Transverse colon (tissue), 4 donors: ENCODE results near the gene WLS. TPM values are rescaled to one million over a fixed set of nuclear protein-coding genes. Genes with fewer than 3 reads are reported as not detected.

Experiments used
- DNase-seq: peaks from one replicate; pipeline ENCODE4 v3.0.0-alpha.2; 2019
- H3K27ac ChIP-seq, 4 donors: fragments of 200-600 bp; sonication (generic); 2 replicates each; pipeline ENCODE4 v1.5.1; 2016 to 2018; ENCODE audit warnings: inconsistent platforms in 4 of 4
- H3K27me3 ChIP-seq: fragments of 200-600 bp; sonication (generic); 2 replicates; pipeline ENCODE4 v1.5.1; 2017; ENCODE audit warnings: inconsistent platforms
- H3K36me3 ChIP-seq, 4 donors: fragments of 200-600 bp; sonication (generic); 2 replicates each; pipeline ENCODE4 v1.5.1; 2017 to 2019; ENCODE audit warnings: inconsistent platforms in 4 of 4
- H3K4me1 ChIP-seq, 4 donors: fragments of 200-600 bp; sonication (generic); 2 replicates each; pipeline ENCODE4 v1.5.1; 2017 to 2020; ENCODE audit warnings: inconsistent platforms in 4 of 4
- H3K4me3 ChIP-seq, 4 donors: fragments of 200-600 bp; sonication (generic); 1 replicate in 1 of 4; 2 replicates in 3 of 4; pipeline versions ENCODE4 v1.5.1 to v1.6.1; 2017 to 2019; ENCODE audit warnings: inconsistent platforms in 4 of 4
- H3K9me3 ChIP-seq, 2 donors: fragments of 200-600 bp; sonication (generic); 2 replicates each; pipeline ENCODE4 v1.5.1; 2017 to 2019; ENCODE audit warnings: inconsistent platforms in 2 of 2
- EP300 ChIP-seq: sonication (generic); formaldehyde crosslinking; IDR thresholded peaks from one replicate; pipeline ENCODE4 v1.6.1; 2017; ENCODE audit warnings: antibody characterized with exemption, low read depth
- POLR2A ChIP-seq: fragments of 450-650 bp; IDR thresholded peaks from one replicate; pipeline ENCODE4 v1.6.1; 2016; ENCODE audit warnings: antibody characterized with exemption, mild to moderate bottlenecking, moderate library complexity
- POLR2AphosphoS5 ChIP-seq, 3 donors: sonication (generic); formaldehyde crosslinking; IDR thresholded peaks; one replicate each; pipeline ENCODE4 v1.6.1; 2016; ENCODE audit warnings: antibody characterized with exemption in 3 of 3
- WGBS, 2 donors: methylation state at CpG; one replicate each; pipeline ENCODE4 v1.1.5; 2018; ENCODE audit warnings: low coverage in 1 of 2; 5-methylcytosine and 5-hydroxymethylcytosine counted together
- in situ Hi-C, 4 donors: fragments of 200-750 bp; cut with MboI; loops; one replicate each; pipeline versions ENCODE4 v1.15.0 to v1.15.1; 2017; ENCODE audit warnings: low sequenced_read_pairs in 3 of 4, low pct_ligation_motif_present in 1 of 4, low pct_unique_long_range_greater_than_20kb in 1 of 4
- intact Hi-C: fragments of 100-400 bp; cut with DNase I; formaldehyde crosslinking; loops from one replicate; pipeline ENCODE4 v1.15.1; 2023; ENCODE audit warnings: low total_unique reads
- total RNA-seq, 4 donors: library from RNA; depleted of rRNA; stranded (reverse); fragments of >200 nt; gene quantifications; one replicate each; pipeline ENCODE4 v1.1.0, GENCODE V29; 2016
- TF ChIP-seq, protein P1 (sequence below), 5 experiments: fragments of 200-600 bp in 3 of 5; fragments of 450-650 bp in 2 of 5; sonication (generic) in 3 of 5; IDR thresholded peaks; 1 replicate in 2 of 5; 2 replicates in 3 of 5; pipeline ENCODE4 v1.5.1; 2016 to 2017; ENCODE audit warnings: antibody characterized with exemption in 5 of 5, inconsistent platforms in 3 of 5, mild to moderate bottlenecking in 2 of 5, moderate library complexity in 1 of 5

Gene WLS
- total RNA-seq, 4 donors from 2014 or later, result 69.9 to 117 (median 98.7) TPM

DNA sequence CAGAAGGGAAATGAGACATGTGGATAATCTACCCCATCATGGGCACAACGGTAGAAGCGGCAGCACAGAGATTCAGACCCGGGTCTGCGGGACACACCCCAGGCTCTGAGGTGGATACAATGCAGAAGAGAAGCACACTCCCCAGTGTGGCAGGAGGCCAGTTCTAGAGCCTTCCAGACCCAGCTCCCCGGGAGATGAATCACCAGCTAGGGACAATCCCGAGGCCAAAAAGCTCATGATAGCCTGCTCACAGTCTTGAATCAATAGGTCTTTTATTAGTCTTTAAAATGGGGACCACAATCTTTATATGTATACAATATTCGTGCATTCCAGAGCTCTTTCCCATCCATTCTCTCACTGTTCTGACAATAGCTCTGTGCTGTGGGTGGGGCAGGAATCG, 124.6 kb downstream of the WLS start:
- Histone ChIP-seq H3K27ac (no peak overlapping the region), H3K4me1 (peaks cover 4 to 18% (median 8%) of the 10 kb centered on the region in 4 donors), H3K27me3 (no peaks in the 10 kb centered on the region), H3K4me3 (no peak overlapping the region), H3K9me3 (no peaks in the 10 kb centered on the region), H3K36me3 (no peaks in the 10 kb centered on the region)
- intact Hi-C loops, result no loop called here
- in situ Hi-C loops, result loop anchor here (5.0 to 25.0 kb wide), 6 partner anchors 245 to 573 kb away; partner anchors contain the start of gene RPE65 (in 1 of the 4)
- TF ChIP-seq POLR2A (no peak), EP300 (no peak)
- TF ChIP-seq, protein P1, sequence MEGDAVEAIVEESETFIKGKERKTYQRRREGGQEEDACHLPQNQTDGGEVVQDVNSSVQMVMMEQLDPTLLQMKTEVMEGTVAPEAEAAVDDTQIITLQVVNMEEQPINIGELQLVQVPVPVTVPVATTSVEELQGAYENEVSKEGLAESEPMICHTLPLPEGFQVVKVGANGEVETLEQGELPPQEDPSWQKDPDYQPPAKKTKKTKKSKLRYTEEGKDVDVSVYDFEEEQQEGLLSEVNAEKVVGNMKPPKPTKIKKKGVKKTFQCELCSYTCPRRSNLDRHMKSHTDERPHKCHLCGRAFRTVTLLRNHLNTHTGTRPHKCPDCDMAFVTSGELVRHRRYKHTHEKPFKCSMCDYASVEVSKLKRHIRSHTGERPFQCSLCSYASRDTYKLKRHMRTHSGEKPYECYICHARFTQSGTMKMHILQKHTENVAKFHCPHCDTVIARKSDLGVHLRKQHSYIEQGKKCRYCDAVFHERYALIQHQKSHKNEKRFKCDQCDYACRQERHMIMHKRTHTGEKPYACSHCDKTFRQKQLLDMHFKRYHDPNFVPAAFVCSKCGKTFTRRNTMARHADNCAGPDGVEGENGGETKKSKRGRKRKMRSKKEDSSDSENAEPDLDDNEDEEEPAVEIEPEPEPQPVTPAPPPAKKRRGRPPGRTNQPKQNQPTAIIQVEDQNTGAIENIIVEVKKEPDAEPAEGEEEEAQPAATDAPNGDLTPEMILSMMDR (IDR thresholded peaks at IDR 0.05), result no peak
- DNase-seq, result no peak
- WGBS, 2 donors, result 76 to 77% methylated on average over 2 to 8 of the region's 8 CpGs

DNA sequence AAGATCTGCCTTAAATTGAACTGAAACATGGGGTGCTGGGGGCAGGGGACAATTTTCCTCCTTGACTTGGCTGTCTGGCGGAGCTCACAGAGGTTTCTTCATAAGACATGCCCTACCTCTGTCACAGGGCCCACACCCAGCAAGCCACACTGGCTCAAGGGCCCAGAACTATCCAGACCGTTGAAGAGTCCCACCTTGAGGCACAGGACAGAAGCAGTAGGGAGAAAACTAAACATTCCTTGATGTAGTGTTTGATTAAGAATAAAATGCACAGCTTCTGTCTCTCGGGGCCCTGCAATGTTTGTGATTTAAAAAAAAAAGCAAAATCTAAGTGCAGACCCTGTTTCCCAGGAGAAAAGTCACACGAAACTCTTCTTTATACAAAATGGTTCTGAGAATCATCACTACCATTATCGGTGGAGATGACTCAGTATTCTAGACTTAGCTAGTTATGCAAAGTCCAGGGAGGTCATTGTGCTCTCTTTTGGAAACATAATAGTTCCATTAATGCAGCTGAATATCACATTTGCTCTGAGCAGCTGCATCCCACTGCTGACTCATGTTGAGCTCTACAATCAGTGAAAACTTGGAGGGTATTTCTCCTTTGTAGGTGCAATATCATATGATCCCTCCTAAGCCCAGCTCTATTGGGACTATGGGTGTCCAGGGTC, 128.3 kb downstream of the WLS start:
- Histone ChIP-seq H3K4me3 (no peak overlapping the region), H3K27me3 (no peaks in the 10 kb centered on the region), H3K27ac (no peak overlapping the region), H3K36me3 (no peaks in the 10 kb centered on the region), H3K4me1 (peaks cover 0 to 31% (median 19%) of the 10 kb centered on the region in 4 donors), H3K9me3 (no peaks in the 10 kb centered on the region)
- intact Hi-C loops (no loop called here), in situ Hi-C loops (loop anchor here (10.0 to 25.0 kb wide), 5 partner anchors 249 to 569 kb away; partner anchors contain the start of gene RPE65 (in 1 of the 4))
- WGBS, 2 donors, result 71 to 82% methylated on average over 3 to 5 of the region's 5 CpGs
- TF ChIP-seq POLR2AphosphoS5 (IDR thresholded peaks at IDR 0.05), result no peak
- TF ChIP-seq, protein P1 (IDR thresholded peaks at IDR 0.05), result no peak
- no peak for TF ChIP-seq POLR2A
- TF ChIP-seq EP300, result no peak
- DNase-seq, result no peak

DNA sequence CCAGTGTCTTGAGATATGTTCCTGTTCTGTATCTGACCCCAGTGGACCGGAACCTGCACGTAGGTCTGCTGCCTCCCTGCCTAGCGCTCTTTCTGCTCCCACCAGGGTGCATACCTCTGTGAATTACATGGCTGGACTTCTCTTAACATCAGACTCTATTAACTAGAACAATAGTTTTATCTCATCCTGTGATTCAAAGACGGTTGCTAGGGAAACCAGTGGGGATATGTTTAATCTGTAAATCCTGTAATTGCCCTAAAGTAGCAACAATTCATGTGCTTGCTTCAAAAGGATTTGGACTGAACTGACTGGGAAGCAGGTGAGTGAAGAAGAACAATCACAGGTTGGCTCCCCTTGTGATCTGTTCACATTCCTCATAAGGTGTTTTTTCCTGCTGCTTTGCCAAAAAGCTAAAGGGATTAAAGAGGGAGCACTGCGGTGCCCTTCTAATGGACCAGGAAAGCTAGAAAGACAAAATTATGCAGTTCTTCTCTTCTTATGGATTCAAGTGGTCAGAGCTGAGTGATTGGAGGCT, 129.2 kb downstream of the WLS start:
- no peaks in the 10 kb centered on the region for H3K27me3 ChIP-seq
- DNase-seq, result no peak
- H3K4me3 ChIP-seq, result no peak overlapping the region
- no peaks in the 10 kb centered on the region for H3K9me3 ChIP-seq
- H3K36me3 ChIP-seq, result no peaks in the 10 kb centered on the region
- in situ Hi-C loops, result loop anchor here (10.0 to 25.0 kb wide), 5 partner anchors 248 to 568 kb away; partner anchors contain the start of gene RPE65 (in 1 of the 4)
- 65 to 86% methylated on average over 1 to 5 of the region's 5 CpGs for WGBS, 2 donors
- peak overlapping the region in 2 of 4 donors; percentile 61 to 66 for H3K27ac ChIP-seq
- TF ChIP-seq, protein P1 (IDR thresholded peaks at IDR 0.05), result no peak
- TF ChIP-seq POLR2AphosphoS5 (IDR thresholded peaks at IDR 0.05) (no peak), EP300 (no peak), POLR2A (no peak)
- peaks cover 0 to 31% (median 19%) of the 10 kb centered on the region in 4 donors for H3K4me1 ChIP-seq
- intact Hi-C loops, result no loop called here

DNA sequence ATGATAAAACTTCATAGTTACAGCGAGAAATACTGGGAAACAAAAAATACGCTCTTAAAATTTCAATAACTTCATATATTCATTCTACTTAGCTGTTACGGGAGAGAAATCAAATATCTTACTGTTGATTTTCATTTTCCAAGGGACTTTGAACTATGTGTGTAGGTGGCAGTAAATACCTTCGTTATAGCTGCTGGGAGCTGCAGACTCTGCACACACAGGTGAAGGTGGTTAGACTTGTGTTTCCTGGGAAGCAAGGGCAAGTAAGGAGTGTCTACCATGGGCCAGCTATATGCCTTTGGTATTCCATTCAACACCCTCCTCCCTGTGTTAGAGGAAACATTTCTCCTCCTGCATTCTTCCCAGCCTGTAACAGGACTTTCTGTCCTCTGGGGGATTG, 130.5 kb downstream of the WLS start:
- no peaks in the 10 kb centered on the region for H3K9me3 ChIP-seq
- peak; percentile 55 for DNase-seq
- 35 to 50% methylated on average over 4 of the region's 4 CpGs for WGBS, 2 donors
- in situ Hi-C loops (loop anchor here (10.0 to 25.0 kb wide), 5 partner anchors 247 to 567 kb away; partner anchors contain the start of gene RPE65 (in 1 of the 4)), intact Hi-C loops (no loop called here)
- no peaks in the 10 kb centered on the region for H3K36me3 ChIP-seq
- H3K4me1 ChIP-seq, result peaks cover 0 to 31% (median 19%) of the 10 kb centered on the region in 4 donors
- H3K27ac ChIP-seq, result peak overlapping the region; percentile 51 to 66 (median 62)
- H3K27me3 ChIP-seq, result no peaks in the 10 kb centered on the region
- TF ChIP-seq, protein P1 (IDR thresholded peaks at IDR 0.05), result peak in 1 of 5 experiments; percentile 11
- peak in 2 of 3 donors; percentile 31 to 38 for TF ChIP-seq POLR2AphosphoS5 (IDR thresholded peaks at IDR 0.05)
- TF ChIP-seq EP300, result no peak
- no peak overlapping the region for H3K4me3 ChIP-seq
